Glomerular endothelial cell (primary cell): ENCODE measurements around the gene PSMF1. TPM values are rescaled to one million over a fixed set of nuclear protein-coding genes. Genes with fewer than 3 reads are reported as not detected.
"Not testable (repeated sequence)": the region's sequence is repeated elsewhere in the genome, so short reads cannot be mapped to it uniquely, and the experiment has no call there.

Experiments used
- DNase-seq: peaks from one replicate; pipeline ENCODE4 v3.0.0-alpha.2; 2011; ENCODE audit warnings: low read depth, low spot score; ENCODE audit errors: extremely low read depth
- total RNA-seq: library from RNA; depleted of rRNA; stranded (reverse); fragments of >200 nt; gene quantifications from 2 replicates; pipeline ENCODE4 v1.2.3, GENCODE V29; 2015

PSMF1 gene
- total RNA-seq, 1 donor from 2014 or later: 110 TPM

- DNase-seq: no peak
Measured at GRCh38 chr20:1122388-1123315, 4.2 kb downstream of the PSMF1 start.

DNA sequence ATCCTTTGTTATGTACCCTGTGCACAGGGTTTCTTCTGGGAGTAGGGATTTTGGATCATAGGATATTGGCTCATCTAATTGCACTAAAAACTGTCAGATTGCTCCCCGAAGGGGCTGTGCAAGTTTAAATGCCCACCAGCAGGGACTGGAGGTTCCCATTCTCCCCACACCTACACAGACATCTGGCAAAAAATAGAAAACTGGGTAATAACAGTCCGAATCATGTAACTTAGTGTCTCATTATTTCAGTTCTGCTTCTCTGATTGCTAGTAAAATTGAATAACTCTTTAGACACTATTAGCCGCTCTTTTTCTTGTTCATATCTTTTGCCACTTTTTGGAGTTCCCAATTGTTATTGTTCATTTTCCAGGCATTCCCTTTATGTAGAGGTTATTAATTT lies 5.3 kb downstream of the PSMF1 start:
- no peak for DNase-seq

DNA sequence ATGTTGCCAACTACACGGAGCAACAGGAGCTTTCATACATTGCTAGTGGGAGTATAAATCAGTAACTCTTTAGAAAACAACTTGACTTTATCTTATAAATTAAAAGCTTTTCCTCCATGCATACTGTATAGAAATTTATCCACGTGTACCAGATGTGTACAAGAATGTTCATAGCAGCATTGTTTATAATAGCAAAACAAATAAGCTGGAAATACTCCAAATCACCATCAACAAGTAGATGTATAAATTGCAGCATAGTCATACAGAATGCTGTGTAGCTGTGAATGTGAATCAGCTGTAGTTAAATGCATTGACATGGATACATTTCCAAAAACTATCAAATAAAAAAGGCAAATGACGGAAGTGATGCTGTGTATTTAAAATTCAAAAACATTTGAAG lies 6.0 kb downstream of the PSMF1 start:
- DNase-seq: no peak

GRCh38 chr20:1125277-1125676 lies 6.9 kb downstream of the PSMF1 start:
- DNase-seq: no peak

GRCh38 chr20:1127840-1128239 lies 9.4 kb downstream of the PSMF1 start:
- DNase-seq: no peak

GRCh38 chr20:1130058-1130694 lies 11.8 kb downstream of the PSMF1 start:
- DNase-seq: no peak

GRCh38 chr20:1130847-1131246 lies 12.4 kb downstream of the PSMF1 start:
- DNase-seq: no peak

- no peak for DNase-seq
Measured at GRCh38 chr20:1131354-1131753, 13.0 kb downstream of the PSMF1 start.

DNA sequence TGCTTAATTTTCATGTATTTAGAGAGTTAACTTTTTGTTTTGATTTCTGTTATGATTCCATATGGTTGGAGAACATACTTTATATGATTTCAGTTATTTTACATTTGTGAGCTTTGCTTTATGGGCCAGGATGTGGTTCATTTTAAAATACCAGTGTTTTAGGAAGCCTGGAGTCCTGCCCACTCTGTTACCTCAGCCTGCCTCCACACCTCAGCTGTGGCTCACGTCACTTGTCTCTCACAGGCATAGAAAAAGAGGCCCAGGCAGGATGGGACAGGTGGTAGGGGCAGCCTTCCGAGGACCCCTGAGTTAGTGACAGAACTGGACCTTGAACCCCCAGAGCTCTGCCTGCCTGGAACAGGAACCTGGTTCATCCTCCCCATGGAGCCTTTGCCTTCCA lies 16.0 kb downstream of the PSMF1 start:
- DNase-seq: no peak

- no peak for DNase-seq
Measured at GRCh38 chr20:1134836-1135235, 16.4 kb downstream of the PSMF1 start.

DNA sequence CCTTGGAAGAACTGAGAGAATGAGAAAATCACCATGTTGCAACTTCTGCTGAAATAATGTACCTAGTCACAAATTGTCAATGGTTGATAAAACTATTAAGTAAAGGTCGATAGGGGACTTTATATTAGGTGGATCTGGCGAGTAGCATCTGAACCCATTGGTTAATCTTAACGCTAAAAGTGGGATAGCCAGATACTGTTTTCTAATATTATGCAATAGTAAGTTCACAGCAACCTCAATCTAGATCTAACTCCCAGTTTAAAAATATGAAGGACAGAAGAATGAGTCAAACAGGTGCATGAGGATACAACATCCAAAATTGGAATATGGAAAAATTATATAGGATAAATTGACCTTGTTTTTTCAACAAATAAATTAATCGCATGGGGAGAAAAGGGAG lies 18.8 kb downstream of the PSMF1 start:
- no peak for DNase-seq

DNA sequence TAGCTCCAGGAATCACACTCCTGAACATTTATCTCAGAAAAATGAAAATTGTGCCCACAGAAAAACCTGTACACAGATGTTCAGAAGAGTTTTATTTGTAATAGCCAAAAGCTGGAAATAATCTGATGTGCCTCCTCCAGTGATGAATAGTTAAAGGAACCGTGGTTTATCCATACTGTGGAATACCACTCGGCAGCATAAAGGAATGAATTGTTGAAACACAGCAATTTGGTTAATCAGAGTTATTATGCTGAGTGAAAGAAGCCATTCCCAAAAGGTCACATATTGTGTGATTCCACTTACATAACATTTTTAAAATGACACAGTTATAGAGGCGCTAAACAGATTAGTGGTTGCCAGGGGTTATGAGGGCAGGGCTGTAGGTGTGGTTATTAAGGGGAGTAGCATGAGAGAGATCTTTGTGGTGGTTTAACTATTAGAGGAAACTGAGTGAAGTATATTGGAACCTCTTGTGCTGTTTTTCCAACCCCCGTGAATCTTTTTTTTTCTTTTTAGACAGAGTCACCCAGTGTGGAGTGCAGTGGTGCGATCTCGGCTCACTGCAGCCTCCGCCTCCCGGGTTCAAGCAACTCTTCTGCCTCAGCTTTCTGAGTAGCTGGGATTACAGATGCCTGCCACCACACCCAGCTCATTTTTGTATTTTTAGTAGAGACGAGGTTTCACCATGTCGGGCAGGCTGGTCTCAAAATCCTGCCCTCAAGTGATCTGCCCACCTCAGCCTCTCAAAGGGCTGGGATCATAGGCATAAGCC lies 26.2 kb downstream of the PSMF1 start:
- DNase-seq: no peak

DNA sequence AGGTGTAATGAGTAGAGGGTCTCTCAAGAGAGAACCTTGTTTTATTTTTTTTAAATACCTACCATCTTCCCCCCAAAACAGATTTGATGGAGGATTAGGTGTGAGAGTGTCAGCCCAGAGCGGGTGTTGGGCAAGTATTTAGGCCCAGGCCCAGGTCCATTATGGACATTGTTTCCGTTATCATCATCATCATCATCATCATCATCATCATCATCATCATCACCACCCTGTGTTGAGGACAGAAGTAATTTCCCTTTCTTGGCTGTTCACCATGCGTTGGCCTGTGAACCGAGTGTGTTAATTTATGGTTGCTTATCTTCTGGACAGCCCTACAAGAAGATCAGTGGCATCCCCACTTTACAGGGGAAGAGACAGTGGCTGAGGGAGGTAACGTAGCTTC lies 28.6 kb downstream of the PSMF1 start:
- DNase-seq: no peak

GRCh38 chr20:1149812-1150211 lies 31.4 kb downstream of the PSMF1 start:
- not testable (repeated sequence) for DNase-seq

DNA sequence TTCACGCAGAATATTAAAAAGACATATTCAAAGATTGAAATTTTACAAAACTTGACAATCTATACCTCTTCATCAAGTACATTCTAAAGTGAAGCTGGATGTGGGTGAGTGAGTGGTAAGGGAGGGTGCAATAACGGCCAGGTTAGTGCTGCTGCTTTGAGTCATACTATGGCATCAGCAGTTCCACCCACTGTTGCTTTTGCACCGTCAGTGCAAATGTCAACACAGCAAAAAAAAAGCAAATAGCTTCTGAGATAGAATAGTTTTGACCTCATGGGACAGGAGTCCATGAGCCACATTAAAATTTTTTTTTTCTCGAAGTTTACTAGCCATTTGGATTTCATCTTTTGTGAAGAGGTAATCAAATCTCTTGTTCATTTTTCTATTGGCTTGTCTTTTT lies 31.8 kb downstream of the PSMF1 start:
- no peak for DNase-seq

DNA sequence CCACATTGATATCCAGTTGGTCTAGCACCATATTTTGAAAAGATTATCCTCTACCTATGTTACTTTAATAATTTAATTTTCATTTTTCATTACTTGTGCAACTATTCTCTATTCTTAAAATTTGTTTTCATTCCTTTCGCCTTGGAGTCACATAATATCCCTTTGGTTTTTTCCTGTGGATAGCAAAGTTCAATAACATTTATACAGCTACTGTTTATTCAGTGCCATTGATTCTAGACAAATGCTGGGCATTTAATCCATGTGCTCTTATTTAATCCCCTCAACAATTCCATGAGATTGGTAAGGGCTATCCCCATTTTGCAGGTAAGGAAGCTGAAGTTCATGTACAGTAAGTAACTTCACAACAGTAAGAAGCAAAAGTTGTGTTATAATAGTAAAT lies 32.6 kb downstream of the PSMF1 start:
- DNase-seq: no peak

- DNase-seq: no peak
Measured at GRCh38 chr20:1154226-1154625, 35.8 kb downstream of the PSMF1 start.

DNA sequence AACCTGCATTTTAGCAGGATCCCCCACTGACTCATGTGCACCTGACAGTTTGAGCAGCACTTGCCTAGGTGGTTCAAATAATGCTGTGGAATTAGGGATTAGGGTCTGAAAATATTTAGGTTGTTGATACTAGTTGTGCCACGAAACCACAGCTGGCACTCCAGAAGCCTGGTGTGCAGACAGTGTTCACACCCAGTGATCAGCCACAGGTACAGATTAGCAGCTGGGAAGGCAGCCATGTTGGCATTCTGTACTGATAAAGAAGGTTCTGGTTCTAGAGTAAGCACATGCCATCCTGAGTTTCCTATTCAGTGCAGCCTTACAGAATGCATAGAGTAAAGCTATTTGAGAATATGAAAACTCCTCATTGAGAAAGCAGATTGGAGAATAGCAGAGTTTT lies 36.3 kb downstream of the PSMF1 start:
- no peak for DNase-seq

DNA sequence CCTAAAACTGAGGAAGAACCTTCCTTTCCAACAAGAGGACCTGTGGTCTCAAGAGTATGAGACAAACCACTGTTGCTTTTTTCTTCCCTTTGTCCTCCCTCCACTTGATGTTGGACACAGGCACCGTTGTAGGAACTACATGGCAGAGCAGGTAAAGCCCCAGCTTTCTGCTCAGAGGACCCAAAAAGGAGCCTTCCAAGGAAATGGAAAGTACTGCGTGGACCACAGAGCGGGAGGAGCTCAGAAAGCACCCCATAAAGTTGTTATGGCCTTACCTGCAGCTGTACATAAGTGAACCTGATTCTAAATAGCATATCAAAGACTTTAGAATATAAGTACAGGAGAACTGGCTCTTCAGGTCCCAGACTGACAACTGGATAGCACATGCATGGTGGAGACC lies 36.9 kb downstream of the PSMF1 start:
- no peak for DNase-seq

GRCh38 chr20:1160496-1160895 lies 42.1 kb downstream of the PSMF1 start:
- DNase-seq: no peak

- no peak for DNase-seq
Measured at GRCh38 chr20:1160991-1161390, 42.6 kb downstream of the PSMF1 start.

- no peak for DNase-seq
Measured at GRCh38 chr20:1163105-1163504, 44.7 kb downstream of the PSMF1 start.
